Gastroesophageal sphincter (tissue), 4 donors: ENCODE data around the gene ADIG. TPM values are rescaled to one million over a fixed set of nuclear protein-coding genes. Genes with fewer than 3 reads are reported as not detected.

ENCODE experiments used
- ATAC-seq: fragments of 150-250 bp; one replicate; pipeline ENCODE4 v1.9.1; 2016; ENCODE audit warnings: mild to moderate bottlenecking, moderate library complexity
- H3K27ac ChIP-seq, 4 donors: fragments of 200-600 bp; sonication (generic) in 3 of 4; 1 replicate in 3 of 4; 2 replicates in 1 of 4; pipeline ENCODE4 v1.5.1; 2016 to 2019
- H3K27me3 ChIP-seq: fragments of 200-600 bp; sonication (generic); one replicate; pipeline ENCODE4 v1.5.1; 2019
- H3K36me3 ChIP-seq, 2 donors: fragments of 200-600 bp; sonication (generic); one replicate each; pipeline ENCODE4 v1.5.1; 2019; ENCODE audit warnings: control low read depth in 1 of 2
- H3K4me1 ChIP-seq, 3 donors: fragments of 200-600 bp; sonication (generic); 1 replicate in 2 of 3; 2 replicates in 1 of 3; pipeline ENCODE4 v1.5.1; 2016 to 2019; ENCODE audit warnings: control low read depth in 2 of 3
- H3K4me3 ChIP-seq, 2 donors: fragments of 200-600 bp; sonication (generic); one replicate each; pipeline ENCODE4 v1.5.1; 2019; ENCODE audit warnings: mild to moderate bottlenecking in 1 of 2, moderate library complexity in 1 of 2
- H3K9me3 ChIP-seq, 3 donors: fragments of 200-600 bp; sonication (generic); one replicate each; pipeline ENCODE4 v1.5.1; 2017 to 2019; ENCODE audit warnings: control low read depth in 2 of 3
- CTCF ChIP-seq, 4 experiments: fragments of 200-600 bp in 2 of 4; fragments of 450-650 bp in 2 of 4; sonication (generic) in 1 of 4; IDR thresholded peaks; one replicate each; pipeline ENCODE4 v1.5.1; 2017 to 2019; ENCODE audit warnings: antibody characterized with exemption in 4 of 4, mild to moderate bottlenecking in 2 of 4, moderate library complexity in 2 of 4
- EP300 ChIP-seq: sonication (generic); formaldehyde crosslinking; IDR thresholded peaks from one replicate; pipeline ENCODE4 v1.6.1; 2017; ENCODE audit warnings: antibody characterized with exemption, mild to moderate bottlenecking
- POLR2A ChIP-seq, 2 donors: fragments of 450-650 bp; IDR thresholded peaks; one replicate each; pipeline ENCODE4 v1.6.1; 2017; ENCODE audit warnings: antibody characterized with exemption in 2 of 2, mild to moderate bottlenecking in 2 of 2, moderate library complexity in 1 of 2
- POLR2AphosphoS5 ChIP-seq: sonication (generic); formaldehyde crosslinking; IDR thresholded peaks from one replicate; pipeline ENCODE4 v1.6.1; 2017; ENCODE audit warnings: antibody characterized with exemption
- WGBS, 2 donors: methylation state at CpG; one replicate each; pipeline ENCODE4 v1.1.5; 2018; ENCODE audit warnings: low coverage in 1 of 2; 5-methylcytosine and 5-hydroxymethylcytosine counted together
- total RNA-seq, 4 donors: library from RNA; depleted of rRNA; stranded (reverse); fragments of >200 nt; gene quantifications; one replicate each; pipeline ENCODE4 v1.1.0, GENCODE V29; 2016

The ADIG gene
- total RNA-seq, 4 donors from 2014 or later, result not detected

GRCh38 chr20:38631155-38632022 lies 50.4 kb downstream of the ADIG start:
- peaks cover 58% of the 10 kb centered on the region for H3K27me3 ChIP-seq
- no peak overlapping the region for H3K4me3 ChIP-seq
- TF ChIP-seq POLR2A (IDR thresholded peaks at IDR 0.05), result no peak
- TF ChIP-seq POLR2AphosphoS5, result no peak
- no peak for TF ChIP-seq EP300
- TF ChIP-seq CTCF (IDR thresholded peaks at IDR 0.05), result no peak
- 40 to 85% methylated on average over 2 to 5 of the region's 5 CpGs for WGBS, 2 donors
- H3K36me3 ChIP-seq, result no peaks in the 10 kb centered on the region
- no peak for ATAC-seq
- H3K9me3 ChIP-seq, result no peaks in the 10 kb centered on the region
- no peak overlapping the region for H3K27ac ChIP-seq
- no peaks in the 10 kb centered on the region for H3K4me1 ChIP-seq

GRCh38 chr20:38633577-38634093 lies 52.6 kb downstream of the ADIG start:
- H3K4me1 ChIP-seq, result no peaks in the 10 kb centered on the region
- ATAC-seq, result peak; percentile 41
- H3K36me3 ChIP-seq, result no peaks in the 10 kb centered on the region
- no peaks in the 10 kb centered on the region for H3K9me3 ChIP-seq
- 84% methylated on average over 3 of the region's 13 CpGs; no CpG with 5 or more reads in 1 of the 2 donors for WGBS, 2 donors
- H3K4me3 ChIP-seq, result no peak overlapping the region
- peak in 3 of 4 experiments; percentile 42 to 85 (median 55) for TF ChIP-seq CTCF (IDR thresholded peaks at IDR 0.05)
- TF ChIP-seq EP300, result no peak
- peaks cover 58% of the 10 kb centered on the region for H3K27me3 ChIP-seq
- no peak overlapping the region for H3K27ac ChIP-seq

GRCh38 chr20:38635721-38636288 lies 54.8 kb downstream of the ADIG start:
- 28 to 48% methylated on average over 3 of the region's 3 CpGs for WGBS, 2 donors
- Histone ChIP-seq H3K4me3 (no peak overlapping the region), H3K4me1 (no peaks in the 10 kb centered on the region), H3K36me3 (no peaks in the 10 kb centered on the region), H3K9me3 (no peaks in the 10 kb centered on the region), H3K27me3 (peaks cover 50% of the 10 kb centered on the region), H3K27ac (no peak overlapping the region)
- ATAC-seq, result no peak
- TF ChIP-seq EP300 (no peak), CTCF (IDR thresholded peaks at IDR 0.05) (no peak), POLR2A (IDR thresholded peaks at IDR 0.05) (no peak), POLR2AphosphoS5 (no peak)

Other genes starting within 250 kb of the ADIG start
- gene LBP, start 234.7 kb upstream of the ADIG start, total RNA-seq, result 1 to 10 TPM in 1 of 4 donors, under 1 TPM in 1, not detected in 2; 0.19 to 1.8 TPM
- gene SNHG17, start 145.9 kb upstream of the ADIG start, total RNA-seq, result 10 to 100 TPM in 2 of 4 donors, 1 to 10 TPM in 2; 6.7 to 26.5 (median 11.1) TPM
- gene RALGAPB, start 108.4 kb upstream of the ADIG start, total RNA-seq, result 10 to 100 TPM; 26.0 to 42.3 (median 36.0) TPM
- gene ARHGAP40, start 20.6 kb downstream of the ADIG start, total RNA-seq, result not detected
- gene SLC32A1, start 143.3 kb downstream of the ADIG start, total RNA-seq, result not detected
- gene ACTR5, start 167.3 kb downstream of the ADIG start, total RNA-seq, result 10 to 100 TPM in 1 of 4 donors, 1 to 10 TPM in 3; 7.8 to 13.9 (median 8.6) TPM
- 1 to 10 TPM; 4.1 to 10.0 (median 5.5) TPM for gene PPP1R16B, start 224.5 kb downstream of the ADIG start, total RNA-seq